HepG2 (cell line): ENCODE measurements around the gene ZNF747. TPM values are rescaled to one million over a fixed set of nuclear protein-coding genes. Genes with fewer than 3 reads are reported as not detected.

Source experiments
- AKAP8 ChIP-seq: sonication (generic); formaldehyde crosslinking; IDR thresholded peaks from 2 replicates; pipeline ENCODE4 v1.5.1; 2020; ENCODE audit warnings: mild to moderate bottlenecking, missing genetic modification reagents
- EEA1 ChIP-seq: sonication (generic); formaldehyde crosslinking; IDR thresholded peaks from 2 replicates; pipeline ENCODE4 v1.5.1; 2020; ENCODE audit warnings: mild to moderate bottlenecking, missing genetic modification reagents, borderline replicate concordance
- FOXA1 ChIP-seq, 2 experiments: fragments of 450-650 bp in 1 of 2; sonication (generic) in 1 of 2; formaldehyde crosslinking in 1 of 2; IDR thresholded peaks; 2 replicates each; pipeline versions ENCODE4 v1.4.0 to v1.6.1; 2016 to 2020; ENCODE audit warnings: missing genetic modification reagents in 1 of 2
- FOXM1 ChIP-seq: sonication (generic); formaldehyde crosslinking; IDR thresholded peaks from 2 replicates; pipeline ENCODE4 v1.5.0; 2020; ENCODE audit warnings: missing genetic modification reagents
- HNRNPL ChIP-seq: fragments of 200-400 bp; formaldehyde crosslinking; IDR thresholded peaks from 2 replicates; pipeline ENCODE4 v1.6.1; 2017; ENCODE audit warnings: mild to moderate bottlenecking, low read depth, low read length
- MEIS1 ChIP-seq: sonication (generic); formaldehyde crosslinking; IDR thresholded peaks from 2 replicates; pipeline ENCODE4 v1.9.0; 2021; ENCODE audit warnings: mild to moderate bottlenecking, missing genetic modification reagents, moderate library complexity, borderline replicate concordance
- SMAD3 ChIP-seq: sonication (generic); formaldehyde crosslinking; IDR thresholded peaks from 2 replicates; pipeline ENCODE4 v1.4.0; 2020; ENCODE audit warnings: missing genetic modification reagents
- ZBTB21 ChIP-seq: sonication (generic); formaldehyde crosslinking; IDR thresholded peaks from 2 replicates; pipeline ENCODE4 v1.4.0; 2020; ENCODE audit warnings: missing genetic modification reagents
- ZNF558 ChIP-seq: sonication (generic); formaldehyde crosslinking; IDR thresholded peaks from 2 replicates; pipeline ENCODE4 v1.9.0; 2022; ENCODE audit warnings: mild to moderate bottlenecking, missing genetic modification reagents, borderline replicate concordance
- ZNF598 ChIP-seq: sonication (generic); formaldehyde crosslinking; IDR thresholded peaks from 2 replicates; pipeline ENCODE4 v1.5.1; 2020; ENCODE audit warnings: mild to moderate bottlenecking, missing genetic modification reagents, borderline replicate concordance
- polyA plus RNA-seq, 8 experiments: library from polyadenylated mRNA; depleted of rRNA in 3 of 8; stranded (reverse) in 7 of 8; unstranded in 1 of 8; fragments of >200 nt; fragmentation: Illumina TruSeq in 4 of 8; extraction: Trizol in 4 of 8; gene quantifications; 2 replicates each; pipeline versions ENCODE4 v1.2.1 to v1.2.3, GENCODE V29; 2011 to 2016; ENCODE audit warnings: low read depth in 4 of 8, missing spikeins in 1 of 8, mixed read lengths in 1 of 8; ENCODE audit not compliant: insufficient read depth in 1 of 8
- total RNA-seq, 5 experiments: library from RNA; depleted of rRNA; stranded (reverse); fragments of >200 nt; fragmentation: Illumina TruSeq; extraction: Trizol; gene quantifications; 2 replicates each; pipeline ENCODE4 v1.2.3, GENCODE V29; 2016; ENCODE audit warnings: low read depth in 1 of 5
- TF ChIP-seq, protein P1 (sequence below): sonication (generic); formaldehyde crosslinking; IDR thresholded peaks from 2 replicates; pipeline ENCODE4 v1.4.0; 2020; ENCODE audit warnings: missing genetic modification reagents
- TF ChIP-seq, protein P2 (sequence below): sonication (generic); formaldehyde crosslinking; IDR thresholded peaks from 2 replicates; pipeline ENCODE4 v1.8.0; 2022; ENCODE audit warnings: mild to moderate bottlenecking, missing genetic modification reagents, moderate library complexity
- TF ChIP-seq, protein P3 (sequence below): IDR thresholded peaks from 2 replicates; pipeline ENCODE4 v1.6.1; 2016; ENCODE audit warnings: missing biosample characterization, missing genetic modification reagents, low read depth
- TF ChIP-seq, protein P4 (sequence below): sonication (generic); formaldehyde crosslinking; IDR thresholded peaks from 2 replicates; pipeline ENCODE4 v1.5.0; 2020; ENCODE audit warnings: missing genetic modification reagents
- TF ChIP-seq, protein P5 (sequence below): sonication (generic); formaldehyde crosslinking; conservative IDR thresholded peaks from 2 replicates; pipeline ENCODE4 v1.4.0; 2020; ENCODE audit warnings: mild to moderate bottlenecking, missing genetic modification reagents, moderate library complexity
- TF ChIP-seq, protein P6 (sequence below): sonication (generic); formaldehyde crosslinking; IDR thresholded peaks from 2 replicates; pipeline ENCODE4 v1.5.0; 2020; ENCODE audit warnings: missing genetic modification reagents

Gene ZNF747
- total and polyA plus RNA-seq, 2 of the 13 experiments (the other 11 are each of a cell fraction or from before 2014, with no cell fraction given): 7.2 to 10.2 TPM

DNA sequence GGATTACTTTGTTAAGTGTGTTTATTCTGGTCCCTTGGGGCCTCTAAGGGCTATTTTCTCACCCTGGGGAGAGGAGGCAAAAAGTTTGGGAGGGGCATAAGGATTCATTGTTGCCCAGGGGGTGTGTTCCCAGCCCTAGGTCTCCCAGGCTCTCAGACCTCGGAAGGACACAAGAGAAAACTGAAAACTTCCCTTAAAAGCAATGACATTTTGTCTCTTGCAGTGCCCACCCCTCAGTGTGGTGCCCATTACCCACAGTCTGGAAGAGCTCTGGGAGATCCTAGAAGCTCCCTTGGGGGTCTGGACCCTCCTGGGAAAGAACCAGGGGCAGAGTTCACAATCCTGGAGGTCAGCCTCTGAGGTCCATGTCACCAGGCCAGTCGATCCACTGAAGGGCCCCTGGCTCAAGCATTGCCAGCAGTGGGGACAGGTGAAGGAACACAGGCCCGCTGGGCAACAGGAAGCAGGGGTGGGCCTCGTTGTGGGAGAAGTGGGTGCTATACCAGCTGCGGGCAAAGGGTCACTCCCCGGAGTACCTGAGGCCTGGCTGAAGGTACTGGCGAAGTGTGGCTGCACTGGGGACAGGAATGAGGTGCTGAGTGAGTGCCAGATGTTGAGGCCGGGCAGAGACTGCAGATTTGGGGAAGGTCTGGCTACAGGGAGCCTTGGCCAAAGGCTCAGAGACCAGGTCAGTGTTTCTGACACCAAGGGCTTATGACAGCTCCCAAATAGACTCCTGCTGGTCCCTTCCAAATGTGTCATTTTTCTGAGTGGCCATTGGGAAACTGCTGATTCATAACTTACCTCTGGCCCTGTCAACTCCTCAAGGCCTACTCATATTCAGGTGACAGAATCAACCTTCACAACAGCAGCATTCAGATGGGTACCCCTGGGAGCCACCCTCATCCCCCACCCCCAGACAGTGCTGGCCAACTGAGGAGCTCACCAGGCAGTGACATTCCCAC is 4.6 kb upstream of the ZNF747 start (continued):
- TF ChIP-seq EEA1 (CRISPR knock-in tag) (0 out of 2 replicates have a peak, but pooled peaks have one; percentile 25), HNRNPL (peak; percentile 75; the same call in 1 of the 2 replicates), FOXA1 (IDR thresholded peaks at IDR 0.05) (no peak), FOXA1 (CRISPR knock-in tag; IDR thresholded peaks at IDR 0.05) (no peak), FOXM1 (no peak), AKAP8 (peak; percentile 49; the same call in 1 of the 2 replicates), ZNF558 (CRISPR knock-in tag) (no peak), SMAD3 (no peak), MEIS1 (CRISPR knock-in tag) (0 out of 2 replicates have a peak, but pooled peaks have one; percentile 20), ZBTB21 (no peak), ZNF598 (CRISPR knock-in tag) (no peak)
- TF ChIP-seq, protein P1, sequence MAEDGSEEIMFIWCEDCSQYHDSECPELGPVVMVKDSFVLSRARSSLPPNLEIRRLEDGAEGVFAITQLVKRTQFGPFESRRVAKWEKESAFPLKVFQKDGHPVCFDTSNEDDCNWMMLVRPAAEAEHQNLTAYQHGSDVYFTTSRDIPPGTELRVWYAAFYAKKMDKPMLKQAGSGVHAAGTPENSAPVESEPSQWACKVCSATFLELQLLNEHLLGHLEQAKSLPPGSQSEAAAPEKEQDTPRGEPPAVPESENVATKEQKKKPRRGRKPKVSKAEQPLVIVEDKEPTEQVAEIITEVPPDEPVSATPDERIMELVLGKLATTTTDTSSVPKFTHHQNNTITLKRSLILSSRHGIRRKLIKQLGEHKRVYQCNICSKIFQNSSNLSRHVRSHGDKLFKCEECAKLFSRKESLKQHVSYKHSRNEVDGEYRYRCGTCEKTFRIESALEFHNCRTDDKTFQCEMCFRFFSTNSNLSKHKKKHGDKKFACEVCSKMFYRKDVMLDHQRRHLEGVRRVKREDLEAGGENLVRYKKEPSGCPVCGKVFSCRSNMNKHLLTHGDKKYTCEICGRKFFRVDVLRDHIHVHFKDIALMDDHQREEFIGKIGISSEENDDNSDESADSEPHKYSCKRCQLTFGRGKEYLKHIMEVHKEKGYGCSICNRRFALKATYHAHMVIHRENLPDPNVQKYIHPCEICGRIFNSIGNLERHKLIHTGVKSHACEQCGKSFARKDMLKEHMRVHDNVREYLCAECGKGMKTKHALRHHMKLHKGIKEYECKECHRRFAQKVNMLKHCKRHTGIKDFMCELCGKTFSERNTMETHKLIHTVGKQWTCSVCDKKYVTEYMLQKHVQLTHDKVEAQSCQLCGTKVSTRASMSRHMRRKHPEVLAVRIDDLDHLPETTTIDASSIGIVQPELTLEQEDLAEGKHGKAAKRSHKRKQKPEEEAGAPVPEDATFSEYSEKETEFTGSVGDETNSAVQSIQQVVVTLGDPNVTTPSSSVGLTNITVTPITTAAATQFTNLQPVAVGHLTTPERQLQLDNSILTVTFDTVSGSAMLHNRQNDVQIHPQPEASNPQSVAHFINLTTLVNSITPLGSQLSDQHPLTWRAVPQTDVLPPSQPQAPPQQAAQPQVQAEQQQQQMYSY (CRISPR knock-in tag): no peak
- TF ChIP-seq, protein P2, sequence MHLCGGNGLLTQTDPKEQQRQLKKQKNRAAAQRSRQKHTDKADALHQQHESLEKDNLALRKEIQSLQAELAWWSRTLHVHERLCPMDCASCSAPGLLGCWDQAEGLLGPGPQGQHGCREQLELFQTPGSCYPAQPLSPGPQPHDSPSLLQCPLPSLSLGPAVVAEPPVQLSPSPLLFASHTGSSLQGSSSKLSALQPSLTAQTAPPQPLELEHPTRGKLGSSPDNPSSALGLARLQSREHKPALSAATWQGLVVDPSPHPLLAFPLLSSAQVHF: no peak
- TF ChIP-seq, protein P3, sequence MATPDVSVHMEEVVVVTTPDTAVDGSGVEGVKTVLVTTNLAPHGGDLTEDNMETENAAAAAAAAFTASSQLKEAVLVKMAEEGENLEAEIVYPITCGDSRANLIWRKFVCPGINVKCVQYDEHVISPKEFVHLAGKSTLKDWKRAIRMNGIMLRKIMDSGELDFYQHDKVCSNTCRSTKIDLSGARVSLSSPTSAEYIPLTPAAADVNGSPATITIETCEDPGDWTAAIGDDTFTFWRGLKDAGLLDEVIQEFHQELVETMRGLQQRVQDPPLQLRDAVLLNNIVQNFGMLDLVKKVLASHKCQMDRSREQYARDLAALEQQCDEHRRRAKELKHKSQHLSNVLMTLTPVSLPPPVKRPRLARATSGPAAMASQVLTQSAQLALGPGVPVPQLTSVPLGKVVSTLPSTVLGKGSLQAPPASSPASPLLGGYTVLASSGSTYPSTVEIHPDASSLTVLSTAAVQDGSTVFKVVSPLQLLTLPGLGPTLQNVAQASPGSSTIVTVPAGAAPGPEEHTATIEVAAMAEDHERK (CRISPR knock-in tag): no peak
- TF ChIP-seq, protein P4, sequence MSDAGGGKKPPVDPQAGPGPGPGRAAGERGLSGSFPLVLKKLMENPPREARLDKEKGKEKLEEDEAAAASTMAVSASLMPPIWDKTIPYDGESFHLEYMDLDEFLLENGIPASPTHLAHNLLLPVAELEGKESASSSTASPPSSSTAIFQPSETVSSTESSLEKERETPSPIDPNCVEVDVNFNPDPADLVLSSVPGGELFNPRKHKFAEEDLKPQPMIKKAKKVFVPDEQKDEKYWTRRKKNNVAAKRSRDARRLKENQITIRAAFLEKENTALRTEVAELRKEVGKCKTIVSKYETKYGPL (CRISPR knock-in tag): no peak
- TF ChIP-seq, protein P5, sequence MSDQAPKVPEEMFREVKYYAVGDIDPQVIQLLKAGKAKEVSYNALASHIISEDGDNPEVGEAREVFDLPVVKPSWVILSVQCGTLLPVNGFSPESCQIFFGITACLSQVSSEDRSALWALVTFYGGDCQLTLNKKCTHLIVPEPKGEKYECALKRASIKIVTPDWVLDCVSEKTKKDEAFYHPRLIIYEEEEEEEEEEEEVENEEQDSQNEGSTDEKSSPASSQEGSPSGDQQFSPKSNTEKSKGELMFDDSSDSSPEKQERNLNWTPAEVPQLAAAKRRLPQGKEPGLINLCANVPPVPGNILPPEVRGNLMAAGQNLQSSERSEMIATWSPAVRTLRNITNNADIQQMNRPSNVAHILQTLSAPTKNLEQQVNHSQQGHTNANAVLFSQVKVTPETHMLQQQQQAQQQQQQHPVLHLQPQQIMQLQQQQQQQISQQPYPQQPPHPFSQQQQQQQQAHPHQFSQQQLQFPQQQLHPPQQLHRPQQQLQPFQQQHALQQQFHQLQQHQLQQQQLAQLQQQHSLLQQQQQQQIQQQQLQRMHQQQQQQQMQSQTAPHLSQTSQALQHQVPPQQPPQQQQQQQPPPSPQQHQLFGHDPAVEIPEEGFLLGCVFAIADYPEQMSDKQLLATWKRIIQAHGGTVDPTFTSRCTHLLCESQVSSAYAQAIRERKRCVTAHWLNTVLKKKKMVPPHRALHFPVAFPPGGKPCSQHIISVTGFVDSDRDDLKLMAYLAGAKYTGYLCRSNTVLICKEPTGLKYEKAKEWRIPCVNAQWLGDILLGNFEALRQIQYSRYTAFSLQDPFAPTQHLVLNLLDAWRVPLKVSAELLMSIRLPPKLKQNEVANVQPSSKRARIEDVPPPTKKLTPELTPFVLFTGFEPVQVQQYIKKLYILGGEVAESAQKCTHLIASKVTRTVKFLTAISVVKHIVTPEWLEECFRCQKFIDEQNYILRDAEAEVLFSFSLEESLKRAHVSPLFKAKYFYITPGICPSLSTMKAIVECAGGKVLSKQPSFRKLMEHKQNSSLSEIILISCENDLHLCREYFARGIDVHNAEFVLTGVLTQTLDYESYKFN (CRISPR knock-in tag): 0 out of 2 replicates have a peak, but pooled peaks have one; percentile 18
- TF ChIP-seq, protein P6, sequence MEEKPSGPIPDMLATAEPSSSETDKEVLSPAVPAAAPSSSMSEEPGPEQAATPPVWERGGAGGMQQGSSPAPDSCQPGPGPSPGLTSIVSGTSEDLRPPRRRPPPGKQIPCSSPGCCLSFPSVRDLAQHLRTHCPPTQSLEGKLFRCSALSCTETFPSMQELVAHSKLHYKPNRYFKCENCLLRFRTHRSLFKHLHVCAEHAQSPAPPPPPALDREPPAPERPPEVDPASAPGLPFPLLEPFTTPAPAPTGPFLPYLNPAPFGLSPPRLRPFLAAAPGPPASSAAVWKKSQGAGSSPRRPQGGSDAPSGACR (CRISPR knock-in tag): 0 out of 2 replicates have a peak, but pooled peaks have one; percentile 14
